Gastrocnemius medialis (tissue), 4 donors: ENCODE results near the gene TNRC6B.

Experiments
- CTCF ChIP-seq, 5 experiments: fragments of 450-650 bp in 3 of 5; fragments of 200-600 bp in 2 of 5; sonication (generic) in 2 of 5; IDR thresholded peaks in 4 of 5; conservative IDR thresholded peaks in 1 of 5; 1 replicate in 4 of 5; 2 replicates in 1 of 5; pipeline ENCODE4 v1.5.1; 2016 to 2019; ENCODE audit warnings: antibody characterized with exemption in 5 of 5, mild to moderate bottlenecking in 3 of 5, moderate library complexity in 3 of 5
- POLR2A ChIP-seq, 2 donors: fragments of 450-650 bp; IDR thresholded peaks; one replicate each; pipeline ENCODE4 v1.6.1; 2017; ENCODE audit warnings: antibody characterized with exemption in 2 of 2, mild to moderate bottlenecking in 2 of 2, moderate library complexity in 2 of 2

DNA sequence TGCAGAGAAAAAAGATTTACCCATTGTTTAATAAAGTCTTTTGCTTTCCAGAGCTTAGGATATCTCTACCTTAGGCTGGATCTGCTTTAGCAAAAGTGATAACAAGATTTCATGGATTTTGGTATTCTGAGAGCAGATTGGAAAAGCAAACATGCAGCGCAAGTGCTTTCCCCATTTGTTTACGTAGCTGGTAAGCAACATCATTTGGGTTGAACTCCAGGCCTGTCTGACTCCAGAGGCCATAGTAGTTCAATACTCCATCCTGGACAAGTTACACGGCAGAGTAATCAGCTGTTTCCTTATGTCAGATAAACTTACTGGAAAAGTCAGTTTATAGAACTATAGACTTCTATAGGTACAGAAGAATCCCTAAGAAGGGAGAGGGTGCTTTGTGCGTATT lies 40.6 kb upstream of the TNRC6B start:
- no peak for TF ChIP-seq CTCF (IDR thresholded peaks at IDR 0.05 in 4 of 5, conservative IDR thresholded peaks at IDR 0.05 in 1 of 5)
- TF ChIP-seq POLR2A (IDR thresholded peaks at IDR 0.05), result no peak
